Fibroblast of mammary gland (primary cell): ENCODE data around the gene LRRC59.

ENCODE experiments used
- DNase-seq: peaks from one replicate; pipeline ENCODE4 v3.0.0-alpha.2; 2010; ENCODE audit warnings: low read depth
- H3K4me3 ChIP-seq: 2 replicates; pipeline ENCODE4 v1.5.1; 2011; ENCODE audit warnings: low read depth, mild to moderate bottlenecking, low read length, moderate library complexity; ENCODE audit not compliant: control insufficient read depth
- CTCF ChIP-seq: conservative IDR thresholded peaks from 2 replicates; pipeline ENCODE4 v1.5.1; 2011; ENCODE audit warnings: low read depth, low read length, inconsistent platforms; ENCODE audit not compliant: control insufficient read depth, insufficient read depth

The LRRC59 gene

GRCh38 chr17:50397111-50397918 lies at the start of gene LRRC59:
Gene LRRC59 (minus strand): TSS chr17:50397523. CDS start chr17:50397317, 206 bp downstream.
- DNase-seq, result peak; percentile 81
- peak within 1 kb of the TSS; percentile 99 for H3K4me3 ChIP-seq
- TF ChIP-seq CTCF, result peak; percentile 66

GRCh38 chr17:50445730-50446325 lies 48.5 kb upstream of the LRRC59 start:
- H3K4me3 ChIP-seq, result no peak overlapping the region
- DNase-seq, result no peak
- no peak for TF ChIP-seq CTCF

- DNase-seq, result no peak
- TF ChIP-seq CTCF, result no peak
- H3K4me3 ChIP-seq, result no peak overlapping the region
Observed at GRCh38 chr17:50444841-50445715, 47.8 kb upstream of the LRRC59 start.

- DNase-seq, result no peak
- H3K4me3 ChIP-seq, result no peak overlapping the region
- TF ChIP-seq CTCF, result no peak
Observed at GRCh38 chr17:50443505-50443974, 46.2 kb upstream of the LRRC59 start.

GRCh38 chr17:50440838-50441829 lies 43.8 kb upstream of the LRRC59 start:
- no peak for DNase-seq
- H3K4me3 ChIP-seq, result no peak overlapping the region
- no peak for TF ChIP-seq CTCF
